AG04450 (cell line): ENCODE results near the gene UBE2E2. TPM values are rescaled to one million over a fixed set of nuclear protein-coding genes. Genes with fewer than 3 reads are reported as not detected.

Source experiments
- CTCF ChIA-PET: fragments of 300-600, 350-600 bp; formaldehyde crosslinking; extraction: SDS; loops from one replicate; lab custom pipeline; 2022; ENCODE audit warnings: antibody characterized with exemption, inconsistent platforms; lab: Charles Lee
- POLR2A ChIA-PET: fragments of 350-600 bp; formaldehyde crosslinking; extraction: SDS; loops from one replicate; lab custom pipeline; 2021; ENCODE audit warnings: antibody characterized with exemption, inconsistent platforms; lab: Yijun Ruan, JAX
- DNase-seq: peaks from one replicate; pipeline ENCODE4 v3.0.0-alpha.2; 2011; ENCODE audit warnings: low read depth, low spot score
- H3K27ac ChIP-seq: one replicate; pipeline ENCODE4 v1.5.1; 2012; ENCODE audit warnings: low read depth, low read length, control low read depth
- H3K27me3 ChIP-seq: one replicate; pipeline ENCODE4 v1.6.0; 2012; ENCODE audit warnings: low read length; ENCODE audit not compliant: control insufficient read depth, insufficient read depth
- H3K4me3 ChIP-seq: 2 replicates; pipeline ENCODE4 v1.5.1; 2011; ENCODE audit warnings: mild to moderate bottlenecking, low read depth, low read length, control low read depth
- H3K9me3 ChIP-seq: 2 replicates; pipeline ENCODE4 v1.5.1; 2012; ENCODE audit warnings: low read length; ENCODE audit not compliant: control insufficient read depth, insufficient read depth
- CTCF ChIP-seq: IDR thresholded peaks from 2 replicates; pipeline ENCODE4 v1.5.1; 2011; ENCODE audit warnings: low read depth, low read length, control low read depth, inconsistent platforms
- polyA plus RNA-seq: library from polyadenylated mRNA; depleted of rRNA; stranded (reverse); fragments of >200 nt; gene quantifications from 2 replicates; pipeline ENCODE4 v1.2.3, GENCODE V29; 2011

Gene UBE2E2
- polyA plus RNA-seq, 1 experiment, result 43.2 TPM

DNA sequence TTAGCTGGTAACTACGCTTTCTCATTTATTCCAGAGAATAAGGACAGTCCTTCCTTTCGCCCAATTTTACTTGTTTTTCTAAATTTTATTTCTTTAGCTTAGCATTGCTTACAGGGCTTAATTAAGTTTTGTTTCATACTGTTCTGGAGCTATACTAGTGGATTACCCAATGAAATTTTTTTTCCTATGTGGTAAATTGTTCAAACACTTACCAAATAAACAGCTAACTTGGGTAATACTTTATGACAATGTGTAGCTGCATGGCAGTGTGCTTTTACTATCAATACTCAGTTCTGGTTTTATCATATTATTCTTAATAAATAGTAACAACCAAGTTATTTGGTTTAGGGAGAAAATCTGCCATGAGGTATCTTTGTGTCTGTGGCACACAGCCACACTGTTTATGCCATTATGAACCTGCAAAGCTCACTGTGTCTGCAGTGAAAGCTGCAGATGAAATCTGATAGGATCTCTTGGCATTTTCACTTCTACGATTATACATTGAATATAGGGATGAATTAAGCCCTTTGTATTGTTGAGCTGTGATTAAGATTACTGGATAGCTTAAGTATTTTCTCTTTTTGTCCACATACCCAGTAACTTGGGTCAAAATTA, 37.2 kb downstream of the UBE2E2 start:
- POLR2A ChIA-PET, result no interaction called here
- CTCF ChIA-PET, result interaction anchor here (0.7 kb wide), 1 partner anchor 20 kb away, joined by 3 read pairs; no protein-coding TSS in a partner anchor
- no peak for TF ChIP-seq CTCF
- Histone ChIP-seq H3K9me3 (no peaks in the 10 kb centered on the region), H3K27ac (no peak overlapping the region), H3K4me3 (no peak overlapping the region), H3K27me3 (no peaks in the 10 kb centered on the region)
- no peak for DNase-seq

- no peak for TF ChIP-seq CTCF
- ChIA-PET CTCF (no interaction called here), POLR2A (no interaction called here)
- Histone ChIP-seq H3K9me3 (no peaks in the 10 kb centered on the region), H3K4me3 (no peak overlapping the region), H3K27ac (no peak overlapping the region), H3K27me3 (no peaks in the 10 kb centered on the region)
- no peak for DNase-seq
These were observed 38.1 kb downstream of the UBE2E2 start for GRCh38 chr3:23241256-23241655.

DNA sequence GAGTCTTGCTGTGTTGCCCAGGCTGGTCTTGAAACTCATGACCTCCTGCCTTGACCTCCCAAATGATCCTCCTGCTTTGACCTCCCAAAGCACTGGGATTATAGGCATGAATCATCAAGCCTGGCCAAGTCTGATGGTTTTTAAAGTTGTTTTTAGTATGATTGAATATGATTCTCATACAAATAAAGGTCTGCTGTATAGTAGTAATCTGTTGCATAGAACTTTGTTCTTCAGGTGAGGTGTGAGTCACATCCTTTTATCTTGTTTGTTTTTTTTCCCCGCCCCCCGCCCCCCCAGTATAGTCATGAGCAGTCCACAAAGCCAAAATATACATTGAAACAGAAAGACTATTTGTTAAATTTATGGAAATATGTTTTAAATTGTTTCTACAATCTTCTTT, 39.0 kb downstream of the UBE2E2 start:
- Histone ChIP-seq H3K9me3 (no peaks in the 10 kb centered on the region), H3K4me3 (no peak overlapping the region), H3K27ac (no peak overlapping the region), H3K27me3 (no peaks in the 10 kb centered on the region)
- ChIA-PET POLR2A (interaction anchor here (0.6 kb wide), 1 partner anchor 710 kb away, joined by 5 read pairs; no protein-coding TSS in a partner anchor), CTCF (no interaction called here)
- DNase-seq, result no peak
- TF ChIP-seq CTCF, result no peak

DNA sequence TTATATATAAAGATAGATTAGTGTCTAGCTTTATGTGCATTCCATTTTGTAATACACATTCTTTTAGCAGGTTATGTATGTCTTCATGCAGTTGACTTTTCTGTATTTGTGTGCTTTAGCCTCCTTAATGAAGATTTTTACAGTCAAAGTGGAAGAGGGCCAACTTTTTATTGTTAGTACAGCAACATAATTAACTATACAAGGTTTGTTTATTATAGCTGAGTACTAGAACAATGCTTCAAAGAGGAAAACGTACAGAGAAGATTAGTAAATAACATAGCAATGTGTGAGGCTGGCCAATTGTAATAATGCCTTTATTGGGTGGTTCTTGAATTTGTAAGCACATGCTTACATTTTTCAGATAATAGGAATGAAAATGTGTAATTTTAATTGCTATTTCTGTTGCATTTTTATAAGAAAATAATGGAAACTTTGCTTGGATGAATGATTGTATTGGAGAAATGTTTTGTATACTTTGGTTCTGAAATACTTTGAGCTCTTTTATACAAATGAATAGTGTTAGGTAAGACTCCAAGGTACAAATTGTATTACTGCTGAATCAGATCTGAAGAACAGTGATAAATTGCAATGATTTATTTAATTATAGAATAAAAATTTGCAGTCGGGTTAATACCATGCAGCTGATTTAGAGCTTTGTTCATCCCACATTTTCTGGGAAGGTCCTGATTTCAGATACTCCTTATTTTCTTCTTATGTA, 41.4 kb downstream of the UBE2E2 start:
- H3K27me3 ChIP-seq, result no peaks in the 10 kb centered on the region
- TF ChIP-seq CTCF, result no peak
- H3K27ac ChIP-seq, result no peak overlapping the region
- no peaks in the 10 kb centered on the region for H3K9me3 ChIP-seq
- DNase-seq, result no peak
- no peak overlapping the region for H3K4me3 ChIP-seq
- POLR2A ChIA-PET, result interaction anchor here (0.7 kb wide), 1 partner anchor 42 kb away, joined by 5 read pairs; no protein-coding TSS in a partner anchor
- CTCF ChIA-PET, result no interaction called here

GRCh38 chr3:23246651-23247050, 43.5 kb downstream of the UBE2E2 start:
- ChIA-PET CTCF (no interaction called here), POLR2A (no interaction called here)
- Histone ChIP-seq H3K27ac (no peak overlapping the region), H3K9me3 (no peaks in the 10 kb centered on the region), H3K4me3 (no peak overlapping the region), H3K27me3 (no peaks in the 10 kb centered on the region)
- DNase-seq, result no peak
- no peak for TF ChIP-seq CTCF
